ENCODE measurements around the gene PPP2R5E. TPM values are rescaled to one million over a fixed set of nuclear protein-coding genes. Genes with fewer than 3 reads are reported as not detected.
A peak's percentile ranks its signal among the peaks of the same experiment; 100 is the strongest.

The PPP2R5E gene
- total RNA-seq, 1 experiment from 2014 or later: 21.9 TPM

- no peak for DNase-seq (ENCODE audit: low read depth)
Observed at GRCh38 chr14:63435204-63435603, 108.0 kb downstream of the PPP2R5E start.

- no peak for DNase-seq (ENCODE audit: low read depth)
Observed at GRCh38 chr14:63432888-63433552, 110.2 kb downstream of the PPP2R5E start.

GRCh38 chr14:63432228-63432627 is 110.9 kb downstream of the PPP2R5E start:
- DNase-seq (ENCODE audit: low read depth): no peak

GRCh38 chr14:63431466-63431865 is 111.7 kb downstream of the PPP2R5E start:
- no peak for DNase-seq (ENCODE audit: low read depth)

GRCh38 chr14:63428486-63428885 is 114.7 kb downstream of the PPP2R5E start:
- DNase-seq (ENCODE audit: low read depth): no peak

- no peak for DNase-seq (ENCODE audit: low read depth)
Observed at GRCh38 chr14:63426838-63427352, 116.3 kb downstream of the PPP2R5E start.

GRCh38 chr14:63423889-63424288 is 119.3 kb downstream of the PPP2R5E start:
- DNase-seq (ENCODE audit: low read depth): no peak

GRCh38 chr14:63423381-63423780 is 119.8 kb downstream of the PPP2R5E start:
- DNase-seq (ENCODE audit: low read depth): no peak

- no peak for DNase-seq (ENCODE audit: low read depth)
Observed at GRCh38 chr14:63421919-63422318, 121.3 kb downstream of the PPP2R5E start.

- DNase-seq (ENCODE audit: low read depth): no peak
Observed at GRCh38 chr14:63421226-63421625, 122.0 kb downstream of the PPP2R5E start.

GRCh38 chr14:63418020-63418419 is 125.2 kb downstream of the PPP2R5E start:
- DNase-seq (ENCODE audit: low read depth): no peak

- DNase-seq (ENCODE audit: low read depth): no peak
Observed at GRCh38 chr14:63413009-63413408, 130.2 kb downstream of the PPP2R5E start.

- DNase-seq (ENCODE audit: low read depth): no peak
Observed at GRCh38 chr14:63406333-63406732, 136.8 kb downstream of the PPP2R5E start.

GRCh38 chr14:63405715-63406114 is 137.5 kb downstream of the PPP2R5E start:
- DNase-seq (ENCODE audit: low read depth): no peak

- no peak for DNase-seq (ENCODE audit: low read depth)
Observed at GRCh38 chr14:63404906-63405305, 138.3 kb downstream of the PPP2R5E start.

- no peak for DNase-seq (ENCODE audit: low read depth)
Observed at GRCh38 chr14:63401646-63402045, 141.5 kb downstream of the PPP2R5E start.

GRCh38 chr14:63398952-63399351 is 144.2 kb downstream of the PPP2R5E start:
- no peak for DNase-seq (ENCODE audit: low read depth)

- DNase-seq (ENCODE audit: low read depth): no peak
Observed at GRCh38 chr14:63394841-63395240, 148.3 kb downstream of the PPP2R5E start.

- no peak for DNase-seq (ENCODE audit: low read depth)
Observed at GRCh38 chr14:63394432-63394831, 148.7 kb downstream of the PPP2R5E start.

- no peak for DNase-seq (ENCODE audit: low read depth)
Observed at GRCh38 chr14:63393012-63393411, 150.2 kb downstream of the PPP2R5E start.

GRCh38 chr14:63392236-63392635 is 150.9 kb downstream of the PPP2R5E start:
- no peak for DNase-seq (ENCODE audit: low read depth)

GRCh38 chr14:63388766-63389431 is 154.3 kb downstream of the PPP2R5E start:
- DNase-seq (ENCODE audit: low read depth): peak; percentile 29

GRCh38 chr14:63387711-63388110 is 155.5 kb downstream of the PPP2R5E start:
- no peak for DNase-seq (ENCODE audit: low read depth)
